SK-N-MC (cell line): ENCODE measurements around the gene SLC17A2.

ENCODE experiments used
- EZH2 ChIP-seq: fragments of 200-600 bp; sonication (generic); IDR thresholded peaks from one replicate; pipeline ENCODE4 v1.6.1; 2017; ENCODE audit warnings: antibody characterized with exemption
- POLR2AphosphoS5 ChIP-seq: IDR thresholded peaks from 2 replicates; pipeline ENCODE4 v1.6.1; 2012; ENCODE audit warnings: mild to moderate bottlenecking, low read depth, low read length, borderline replicate concordance

DNA sequence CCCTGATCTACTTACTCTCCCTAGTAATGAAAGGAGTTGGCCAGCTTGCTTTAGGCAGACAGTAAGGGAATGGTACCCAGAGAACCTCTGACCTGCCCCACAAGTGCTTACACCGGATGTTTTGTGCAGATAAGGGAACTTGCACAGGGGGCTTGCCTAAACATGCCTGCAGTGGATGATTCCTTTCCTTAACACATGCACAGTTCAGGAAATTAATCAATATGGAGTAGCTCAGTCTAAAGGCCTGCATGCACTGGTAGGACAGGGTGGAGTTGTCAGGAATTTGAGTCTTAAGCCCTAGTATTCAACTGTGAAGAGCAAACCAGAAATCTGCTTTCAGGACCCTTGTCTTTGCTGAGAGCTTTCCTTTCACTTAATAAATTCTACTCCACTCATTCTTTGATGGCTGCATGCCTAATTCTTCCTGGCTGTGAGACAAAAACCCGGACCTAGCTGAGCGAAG is 28.2 kb upstream of the SLC17A2 start:
- TF ChIP-seq EZH2: no peak
- no peak for TF ChIP-seq POLR2AphosphoS5
